RWPE2 (cell line): Measurements from ENCODE around the gene RGS7.

Experiments used
- ATAC-seq: fragments of 200-7000 bp; cut with Tn5 transposase; 3 replicates; pipeline ENCODE4 v1.9.1; 2021; ENCODE audit warnings: low read depth
- DNase-seq: peaks from one replicate; pipeline ENCODE4 v3.0.0-alpha.2; 2020; ENCODE audit warnings: low spot score
- H3K27ac ChIP-seq: fragments of 450-650 bp; 2 replicates; pipeline ENCODE4 v1.5.1; 2017; ENCODE audit warnings: mild to moderate bottlenecking; ENCODE audit not compliant: poor library complexity, severe bottlenecking
- H3K27me3 ChIP-seq: fragments of 250-450 bp; sonication (Bioruptor Pico); 2 replicates; pipeline ENCODE4 v1.5.1; 2021; ENCODE audit warnings: mild to moderate bottlenecking, moderate library complexity; ENCODE audit not compliant: insufficient read depth, poor library complexity, severe bottlenecking
- H3K36me3 ChIP-seq: fragments of 250-450 bp; sonication (Bioruptor Pico); 2 replicates; pipeline ENCODE4 v1.5.1; 2020; ENCODE audit warnings: low read depth, mild to moderate bottlenecking, moderate library complexity
- H3K4me1 ChIP-seq: fragments of 250-450 bp; sonication (Bioruptor Pico); 2 replicates; pipeline ENCODE4 v1.5.1; 2021; ENCODE audit warnings: mild to moderate bottlenecking, moderate library complexity; ENCODE audit not compliant: insufficient read depth, poor library complexity, severe bottlenecking
- H3K4me3 ChIP-seq: fragments of 250-450 bp; sonication (Bioruptor Pico); 2 replicates; pipeline ENCODE4 v1.5.1; 2021; ENCODE audit warnings: mild to moderate bottlenecking, moderate library complexity; ENCODE audit not compliant: severe bottlenecking
- H3K9me3 ChIP-seq: fragments of 250-450 bp; sonication (Bioruptor Pico); 2 replicates; pipeline ENCODE4 v1.5.1; 2021; ENCODE audit warnings: mild to moderate bottlenecking, moderate library complexity; ENCODE audit not compliant: severe bottlenecking
- CTCF ChIP-seq: fragments of 450-650 bp; IDR thresholded peaks from one replicate; pipeline ENCODE4 v1.5.1; 2017; ENCODE audit warnings: mild to moderate bottlenecking, moderate library complexity; ENCODE audit not compliant: poor library complexity, severe bottlenecking

The RGS7 gene

GRCh38 chr1:241163363-241163762 lies 193.6 kb downstream of the RGS7 start:
- H3K9me3 ChIP-seq: no peaks in the 10 kb centered on the region
- no peaks in the 10 kb centered on the region for H3K4me1 ChIP-seq
- no peaks in the 10 kb centered on the region for H3K36me3 ChIP-seq
- DNase-seq: no peak
- TF ChIP-seq CTCF: no peak
- no peaks in the 10 kb centered on the region for H3K27me3 ChIP-seq
- ATAC-seq: no peak
- no peak overlapping the region for H3K27ac ChIP-seq
- no peak overlapping the region for H3K4me3 ChIP-seq

DNA sequence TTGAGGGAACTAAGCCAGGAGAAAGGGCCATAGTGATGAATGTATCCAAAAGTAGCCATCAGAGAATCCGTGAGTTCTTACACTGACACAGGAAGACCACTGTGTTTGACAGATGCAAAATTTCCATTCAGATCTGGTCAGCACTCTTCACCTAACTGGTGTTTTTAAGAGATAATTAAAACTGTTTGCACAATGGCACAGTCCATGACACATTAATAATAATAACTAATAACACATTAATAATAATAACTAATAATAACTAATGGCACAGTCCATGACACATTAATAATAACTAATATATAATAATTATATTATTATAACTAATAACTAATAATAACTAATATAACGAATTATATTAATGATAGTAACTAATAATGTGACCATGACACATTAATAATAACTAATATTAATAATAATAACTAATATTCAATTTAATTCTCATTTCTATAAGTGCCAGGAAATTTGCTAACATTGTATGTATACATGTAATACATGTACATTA lies 195.8 kb downstream of the RGS7 start:
- H3K4me1 ChIP-seq: no peaks in the 10 kb centered on the region

GRCh38 chr1:241157435-241157834 lies 199.6 kb downstream of the RGS7 start:
- no peaks in the 10 kb centered on the region for H3K9me3 ChIP-seq
- H3K27ac ChIP-seq: no peak overlapping the region
- ATAC-seq (no peak), DNase-seq (no peak)
- H3K4me1 ChIP-seq: no peaks in the 10 kb centered on the region
- H3K4me3 ChIP-seq: no peak overlapping the region
- no peak for TF ChIP-seq CTCF
- no peaks in the 10 kb centered on the region for H3K27me3 ChIP-seq
- H3K36me3 ChIP-seq: no peaks in the 10 kb centered on the region

More for the DNA sequence above, 195.8 kb downstream of the RGS7 start:
- Histone ChIP-seq H3K27me3 (no peaks in the 10 kb centered on the region), H3K4me3 (no peak overlapping the region), H3K36me3 (no peaks in the 10 kb centered on the region), H3K27ac (no peak overlapping the region), H3K9me3 (no peaks in the 10 kb centered on the region)
- DNase-seq (no peak), ATAC-seq (no peak)
- TF ChIP-seq CTCF: no peak

DNA sequence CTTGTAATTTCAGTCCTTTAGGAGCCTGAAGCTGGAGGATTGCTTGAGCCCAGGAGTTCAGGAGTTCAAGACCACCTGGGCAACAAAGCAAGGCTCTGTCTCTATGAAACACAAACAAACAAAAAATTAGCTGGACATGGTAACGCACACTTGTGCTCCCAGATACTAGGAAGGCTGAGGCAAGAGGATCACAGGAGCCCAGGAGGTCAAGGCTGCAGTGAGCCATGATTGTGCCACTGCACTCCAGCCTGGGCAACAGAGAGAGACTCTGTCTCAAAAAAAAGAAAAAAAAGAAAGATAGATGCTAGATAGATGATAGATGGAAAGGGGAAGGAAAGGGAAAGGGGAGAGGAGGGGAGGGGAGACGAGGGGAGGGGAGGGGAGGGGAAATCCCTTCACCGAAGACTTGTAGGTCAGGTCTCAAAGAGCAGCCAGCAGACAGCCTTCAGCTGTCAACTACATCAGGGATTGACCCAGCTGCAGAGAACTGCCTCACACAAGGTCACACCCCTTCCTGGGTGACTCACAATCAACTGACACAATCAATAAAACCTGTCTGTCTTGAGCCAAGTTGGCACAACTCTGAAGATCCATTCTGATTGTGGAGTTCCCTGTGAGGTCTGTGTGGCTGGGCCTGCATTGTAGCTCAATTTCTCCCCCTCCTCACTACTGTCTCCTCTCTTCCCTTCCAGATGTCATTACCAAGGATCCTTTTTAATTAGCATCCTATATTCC lies 200.6 kb downstream of the RGS7 start:
- H3K4me1 ChIP-seq: no peaks in the 10 kb centered on the region
- ATAC-seq (peak; percentile 93), DNase-seq (no peak)
- H3K27ac ChIP-seq: no peak overlapping the region
- no peak overlapping the region for H3K4me3 ChIP-seq
- no peaks in the 10 kb centered on the region for H3K36me3 ChIP-seq
- H3K9me3 ChIP-seq: no peaks in the 10 kb centered on the region
- no peaks in the 10 kb centered on the region for H3K27me3 ChIP-seq
- no peak for TF ChIP-seq CTCF

- TF ChIP-seq CTCF: no peak
- H3K4me1 ChIP-seq: no peaks in the 10 kb centered on the region
- no peaks in the 10 kb centered on the region for H3K36me3 ChIP-seq
- no peaks in the 10 kb centered on the region for H3K9me3 ChIP-seq
- no peak overlapping the region for H3K27ac ChIP-seq
- DNase-seq (no peak), ATAC-seq (no peak)
- no peaks in the 10 kb centered on the region for H3K27me3 ChIP-seq
- H3K4me3 ChIP-seq: no peak overlapping the region
Observed at GRCh38 chr1:241145881-241146280, 211.1 kb downstream of the RGS7 start.
